DND-41 (cell line): Measurements from ENCODE around the gene TSHZ3.

ENCODE experiments used
- EZH2 ChIP-seq: IDR thresholded peaks from 3 replicates; pipeline ENCODE4 v1.6.1; 2012; ENCODE audit warnings: borderline replicate concordance, low read depth, mild to moderate bottlenecking, moderate library complexity, low read length, inconsistent platforms; ENCODE audit not compliant: severe bottlenecking
- TF ChIP-seq, protein P1 (sequence below): IDR thresholded peaks from 2 replicates; pipeline ENCODE4 v1.5.1; 2012; ENCODE audit warnings: borderline replicate concordance, low read length, moderate library complexity, mild to moderate bottlenecking; ENCODE audit not compliant: poor library complexity, severe bottlenecking; ENCODE audit errors: extremely low read depth

DNA sequence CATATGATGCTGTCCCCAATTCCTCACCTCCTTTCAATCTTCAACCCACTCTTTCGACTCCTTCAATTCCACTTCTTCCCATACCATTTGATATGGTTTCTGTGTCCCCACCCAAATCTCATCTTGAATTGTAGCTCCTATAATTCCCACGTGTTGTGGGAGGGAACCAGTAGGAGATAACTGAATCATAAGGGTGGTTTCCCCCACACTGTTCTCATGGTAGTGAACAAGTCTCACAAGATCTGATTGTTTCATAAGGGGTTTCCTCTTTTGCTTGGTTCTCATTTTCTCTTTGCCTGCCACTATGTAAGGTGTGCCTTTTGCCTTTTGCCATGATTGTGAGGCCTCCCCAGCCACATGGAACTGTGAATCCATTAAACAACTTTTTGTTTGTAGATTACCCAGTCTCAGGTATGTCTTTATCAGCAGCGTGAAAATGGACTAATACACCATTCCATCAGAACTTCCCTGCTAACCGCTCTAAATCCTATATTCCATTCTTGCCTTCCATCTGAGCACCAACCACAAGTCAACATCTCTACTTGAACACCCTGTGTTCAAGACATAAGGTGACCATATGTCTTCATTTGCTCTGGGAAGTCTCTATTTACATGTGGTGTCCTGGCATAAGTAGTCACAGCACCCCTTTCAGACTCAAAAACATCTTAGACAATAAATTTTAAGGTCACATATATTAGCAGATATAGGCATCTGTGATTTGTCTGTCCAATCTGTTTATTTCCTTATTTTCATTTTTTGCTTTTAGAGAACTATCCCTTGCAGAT lies 122.9 kb downstream of the TSHZ3 start:
- no peak for TF ChIP-seq EZH2
- TF ChIP-seq, protein P1, sequence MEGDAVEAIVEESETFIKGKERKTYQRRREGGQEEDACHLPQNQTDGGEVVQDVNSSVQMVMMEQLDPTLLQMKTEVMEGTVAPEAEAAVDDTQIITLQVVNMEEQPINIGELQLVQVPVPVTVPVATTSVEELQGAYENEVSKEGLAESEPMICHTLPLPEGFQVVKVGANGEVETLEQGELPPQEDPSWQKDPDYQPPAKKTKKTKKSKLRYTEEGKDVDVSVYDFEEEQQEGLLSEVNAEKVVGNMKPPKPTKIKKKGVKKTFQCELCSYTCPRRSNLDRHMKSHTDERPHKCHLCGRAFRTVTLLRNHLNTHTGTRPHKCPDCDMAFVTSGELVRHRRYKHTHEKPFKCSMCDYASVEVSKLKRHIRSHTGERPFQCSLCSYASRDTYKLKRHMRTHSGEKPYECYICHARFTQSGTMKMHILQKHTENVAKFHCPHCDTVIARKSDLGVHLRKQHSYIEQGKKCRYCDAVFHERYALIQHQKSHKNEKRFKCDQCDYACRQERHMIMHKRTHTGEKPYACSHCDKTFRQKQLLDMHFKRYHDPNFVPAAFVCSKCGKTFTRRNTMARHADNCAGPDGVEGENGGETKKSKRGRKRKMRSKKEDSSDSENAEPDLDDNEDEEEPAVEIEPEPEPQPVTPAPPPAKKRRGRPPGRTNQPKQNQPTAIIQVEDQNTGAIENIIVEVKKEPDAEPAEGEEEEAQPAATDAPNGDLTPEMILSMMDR, result no peak
